Globus pallidus (tissue), 1 donor: ENCODE measurements around the gene ZNF428.
"Not testable (repeated sequence)": the region's sequence is repeated elsewhere in the genome, so short reads cannot be mapped to it uniquely, and the experiment has no call there.

Experiments
- DNase-seq: peaks from one replicate; pipeline ENCODE4 v3.0.0-alpha.2; 2015; ENCODE audit warnings: low spot score

The ZNF428 gene

GRCh38 chr19:43619262-43620060, at the start of gene ZNF428:
TSS of gene ZNF428 (minus strand) at chr19:43619629. CDS start at chr19:43614304, 5,325 bp downstream.
- peak; percentile 93 for DNase-seq

GRCh38 chr19:43668406-43669109, 49.1 kb upstream of the ZNF428 start:
- peak; percentile 99 for DNase-seq

GRCh38 chr19:43667876-43668405, 48.5 kb upstream of the ZNF428 start:
- DNase-seq, result no peak

- DNase-seq, result no peak
Observed at GRCh38 chr19:43667126-43667875, 47.9 kb upstream of the ZNF428 start.

- no peak for DNase-seq
Observed at GRCh38 chr19:43664018-43664417, 44.6 kb upstream of the ZNF428 start.

- no peak for DNase-seq
Observed at GRCh38 chr19:43662487-43662886, 43.1 kb upstream of the ZNF428 start.

GRCh38 chr19:43660971-43661360, 41.5 kb upstream of the ZNF428 start:
- peak; percentile 34 for DNase-seq

- no peak for DNase-seq
Observed at GRCh38 chr19:43660301-43660970, 41.0 kb upstream of the ZNF428 start.

GRCh38 chr19:43658494-43658893, 39.1 kb upstream of the ZNF428 start:
- DNase-seq, result peak; percentile 33

- no peak for DNase-seq
Observed at GRCh38 chr19:43658001-43658400, 38.6 kb upstream of the ZNF428 start.

- DNase-seq, result no peak
Observed at GRCh38 chr19:43656436-43656835, 37.0 kb upstream of the ZNF428 start.

GRCh38 chr19:43652546-43652874, 33.1 kb upstream of the ZNF428 start:
- no peak for DNase-seq

GRCh38 chr19:43651758-43652545, 32.5 kb upstream of the ZNF428 start:
- DNase-seq, result peak; percentile 79

GRCh38 chr19:43650276-43650675, 30.8 kb upstream of the ZNF428 start:
- DNase-seq, result not testable (repeated sequence)

- no peak for DNase-seq
Observed at GRCh38 chr19:43649514-43649913, 30.1 kb upstream of the ZNF428 start.

- no peak for DNase-seq
Observed at GRCh38 chr19:43648633-43649032, 29.2 kb upstream of the ZNF428 start.

GRCh38 chr19:43644181-43644580, 24.8 kb upstream of the ZNF428 start:
- DNase-seq, result no peak

GRCh38 chr19:43643326-43643725, 23.9 kb upstream of the ZNF428 start:
- DNase-seq, result no peak

GRCh38 chr19:43642531-43642930, 23.1 kb upstream of the ZNF428 start:
- no peak for DNase-seq

- DNase-seq, result no peak
Observed at GRCh38 chr19:43641333-43641732, 21.9 kb upstream of the ZNF428 start.

- DNase-seq, result no peak
Observed at GRCh38 chr19:43640424-43640757, 21.0 kb upstream of the ZNF428 start.
